ENCODE measurements around the gene FALEC.
"Not testable (repeated sequence)": the region's sequence is repeated elsewhere in the genome, so short reads cannot be mapped to it uniquely, and the experiment has no call there.

Gene FALEC

DNA sequence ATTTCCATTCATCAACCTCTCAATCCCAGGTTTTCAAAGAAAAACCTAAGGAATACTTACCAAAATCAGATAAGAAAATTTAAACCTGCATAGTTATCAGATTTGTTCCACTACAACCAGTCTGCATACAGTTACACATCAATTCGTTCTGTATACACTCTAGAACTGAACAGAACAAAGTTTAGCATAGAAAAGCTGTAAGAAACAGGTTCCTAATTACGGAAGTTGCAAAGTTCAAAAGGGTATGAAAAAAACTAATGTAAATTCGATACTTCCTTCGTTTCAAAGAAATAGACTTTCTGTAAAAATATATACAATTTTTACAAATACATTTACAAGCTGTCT, 60.8 kb downstream of the FALEC start:
- no peak for DNase-seq

DNA sequence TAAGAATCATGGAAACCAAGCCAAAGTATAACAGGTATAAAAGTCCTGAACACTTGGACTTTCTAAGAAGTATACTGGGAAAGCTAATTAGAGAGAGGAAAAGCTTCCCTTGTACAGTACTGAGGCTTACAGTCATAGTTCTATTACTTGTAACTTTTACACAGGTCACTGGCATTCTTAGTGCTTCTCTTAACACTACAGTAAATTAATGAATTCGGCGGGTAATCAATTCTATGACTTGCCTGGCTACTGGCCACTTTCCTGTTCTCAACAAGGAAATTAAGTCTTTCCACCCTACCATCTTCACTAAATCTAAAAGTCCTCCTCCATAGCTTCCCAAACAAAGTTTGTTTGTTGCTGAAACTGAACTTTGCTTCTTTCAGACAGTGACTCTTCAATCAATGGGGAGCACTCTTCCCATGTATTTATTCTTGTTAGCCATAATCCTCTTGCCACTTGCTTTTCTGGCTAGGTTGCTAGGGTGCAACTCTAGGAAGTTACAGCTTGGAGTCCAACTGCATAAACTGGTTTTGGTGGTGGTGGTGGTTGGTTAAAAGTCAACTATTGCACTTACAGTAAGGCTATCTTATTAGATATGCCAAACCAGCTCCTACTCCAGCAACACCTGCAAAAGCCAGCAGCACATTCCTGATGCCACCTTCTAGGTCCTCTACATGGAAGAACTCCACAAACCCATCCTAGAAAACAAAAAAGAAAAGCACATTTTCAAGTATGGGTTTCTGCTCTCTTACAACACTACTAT, 61.4 kb downstream of the FALEC start:
- no peak for DNase-seq

DNA sequence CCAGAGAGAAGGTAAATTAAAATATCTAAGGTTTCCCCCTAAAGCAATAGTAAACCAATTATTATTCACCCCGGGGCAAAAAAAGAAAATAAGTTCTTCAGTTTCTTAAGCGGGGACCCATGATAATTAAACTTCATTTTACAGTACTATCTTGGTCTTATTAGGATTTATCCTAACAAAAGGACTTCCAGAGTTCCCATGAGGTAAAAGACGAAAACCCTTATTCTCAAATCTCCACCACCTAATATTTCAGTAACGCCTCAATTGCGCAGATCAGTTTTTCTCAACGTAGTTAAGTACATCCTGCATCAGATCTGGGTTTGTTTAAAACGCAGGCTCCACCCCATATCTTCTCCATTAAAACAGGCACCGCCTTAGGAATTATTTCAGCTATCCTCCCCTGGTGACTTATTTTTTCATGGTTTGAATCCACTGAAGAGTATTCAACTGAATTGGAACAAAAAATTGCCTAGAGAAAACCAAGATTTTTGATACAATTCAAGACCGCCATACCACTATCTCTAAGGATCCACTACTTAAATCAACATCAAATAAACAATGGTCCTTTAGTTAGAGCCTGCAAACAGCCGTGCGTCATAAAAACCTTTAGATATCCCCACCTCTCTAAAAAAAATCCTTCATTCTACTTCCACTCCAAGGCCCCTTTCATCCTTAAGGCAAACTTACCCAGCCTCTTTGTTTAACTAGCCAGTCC, 62.2 kb downstream of the FALEC start:
- no peak for DNase-seq

DNA sequence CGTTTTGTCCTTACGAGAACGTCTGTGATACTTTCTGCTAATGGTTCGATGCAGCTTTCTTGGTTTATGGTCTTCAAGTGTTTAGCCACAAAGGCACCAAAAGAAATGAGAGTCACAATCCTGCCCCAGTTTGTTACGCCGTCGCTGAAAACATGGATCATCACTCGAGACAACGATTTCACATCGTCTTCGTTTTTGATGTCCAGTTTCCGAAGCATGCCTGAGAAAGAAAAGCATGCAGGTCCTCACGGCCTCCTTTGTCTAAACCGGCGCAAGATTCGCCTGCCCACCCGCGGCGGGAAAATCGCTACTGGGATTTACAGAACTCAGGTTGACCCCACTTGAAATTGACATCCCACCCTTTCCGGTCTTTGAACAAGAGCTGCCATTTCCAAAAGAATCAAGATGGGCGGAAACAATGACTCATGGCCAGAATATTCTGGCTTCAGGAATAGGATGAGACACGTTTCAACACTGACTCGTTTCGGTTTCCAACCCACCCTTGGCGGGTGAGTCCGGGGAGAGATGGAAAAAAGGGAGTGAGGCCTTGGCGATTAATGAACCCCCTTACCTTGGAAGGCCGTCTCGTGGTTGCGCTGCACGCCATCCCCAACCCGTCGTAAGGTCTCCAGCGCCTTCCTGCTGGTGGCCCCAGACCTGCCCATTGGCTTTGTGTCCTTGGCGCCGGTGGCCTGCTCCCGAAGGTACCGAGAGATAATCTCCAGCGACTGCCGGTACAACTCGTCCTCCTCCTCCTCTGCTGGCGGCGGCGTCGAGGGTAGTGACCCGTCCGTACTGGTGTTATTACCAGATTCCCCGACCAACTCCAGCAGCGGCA, 62.9 kb downstream of the FALEC start:
- DNase-seq, result no peak

DNA sequence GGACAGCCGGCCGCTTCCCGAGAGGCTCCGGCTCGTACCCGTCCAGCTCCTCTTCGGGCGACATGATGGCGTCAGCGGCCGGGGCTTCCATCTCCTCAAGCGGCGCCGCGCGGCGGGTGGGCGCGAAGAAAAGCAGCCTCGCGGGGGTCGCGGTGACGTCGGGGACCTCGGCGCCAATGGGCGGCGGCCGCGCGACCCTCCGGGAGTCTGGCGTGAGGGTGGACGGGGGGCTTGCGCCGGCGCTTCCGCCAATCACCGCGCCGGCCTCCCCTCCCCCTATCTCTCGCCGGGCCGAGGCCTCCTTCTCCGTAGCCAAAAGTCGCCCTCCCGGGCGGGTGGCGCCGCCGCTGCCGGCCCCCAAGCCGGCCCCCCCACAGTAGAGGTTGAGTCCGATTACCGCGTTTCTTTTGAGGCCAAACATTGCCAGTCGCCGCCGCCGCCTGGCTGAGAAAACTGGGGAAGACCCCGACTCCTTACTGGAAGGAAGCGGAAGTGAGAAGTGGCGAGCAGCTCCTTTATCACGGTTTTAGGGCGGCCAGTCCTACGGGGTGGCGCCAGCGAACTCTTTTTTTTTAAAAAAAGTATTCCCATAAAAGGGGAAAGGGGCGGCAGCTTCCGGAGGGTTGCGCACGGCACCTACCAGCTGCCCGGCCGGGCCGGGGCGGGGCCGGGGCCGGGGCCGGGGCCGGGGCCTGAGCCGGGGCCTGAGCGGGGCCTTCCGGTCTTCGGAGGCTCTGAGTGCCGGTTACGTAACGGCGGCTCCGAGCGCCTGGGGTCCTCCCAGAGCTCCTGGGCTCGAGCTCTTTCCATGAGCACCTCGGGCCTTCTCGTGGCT, 63.8 kb downstream of the FALEC start, which contains the start of gene MCL1:
TSS of gene MCL1 (minus strand) at position 501 of the 835 bp plus-strand sequence. CDS start at position 421, 80 bp downstream.
- DNase-seq, result peak; percentile 57 to 90

DNA sequence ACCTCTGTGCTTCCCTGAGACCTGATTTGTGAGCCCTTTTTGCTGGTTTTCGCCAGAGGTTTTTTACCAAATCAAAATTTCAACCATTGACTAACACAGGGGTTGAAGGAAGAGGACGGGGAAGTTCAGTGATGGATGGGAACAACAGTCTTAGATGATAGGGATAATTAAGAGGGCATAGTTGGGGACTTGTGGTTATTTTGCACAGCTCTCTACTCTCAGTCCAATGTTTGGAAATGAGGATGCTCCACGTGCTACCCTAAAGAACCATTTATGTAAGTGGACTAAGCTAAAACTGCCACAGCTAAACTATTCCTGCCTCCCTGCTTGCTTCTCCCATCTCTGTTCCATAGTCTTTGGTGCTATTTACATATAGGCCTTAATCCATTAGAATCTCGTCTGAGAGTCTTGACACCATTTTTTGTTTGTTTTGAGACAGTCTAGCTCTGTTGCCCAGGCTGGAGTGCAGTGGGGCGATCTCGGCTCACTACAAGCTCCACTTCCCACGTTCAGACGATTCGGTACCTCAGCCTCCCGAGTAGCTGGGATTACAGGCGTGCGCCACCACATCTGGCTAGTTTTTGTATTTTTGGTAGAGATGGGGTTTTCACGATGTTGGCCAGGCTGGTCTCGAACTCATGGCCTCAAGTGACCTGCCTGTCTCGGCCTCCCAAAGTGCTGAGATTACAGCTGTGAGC, 64.5 kb downstream of the FALEC start:
- DNase-seq, result no peak

DNA sequence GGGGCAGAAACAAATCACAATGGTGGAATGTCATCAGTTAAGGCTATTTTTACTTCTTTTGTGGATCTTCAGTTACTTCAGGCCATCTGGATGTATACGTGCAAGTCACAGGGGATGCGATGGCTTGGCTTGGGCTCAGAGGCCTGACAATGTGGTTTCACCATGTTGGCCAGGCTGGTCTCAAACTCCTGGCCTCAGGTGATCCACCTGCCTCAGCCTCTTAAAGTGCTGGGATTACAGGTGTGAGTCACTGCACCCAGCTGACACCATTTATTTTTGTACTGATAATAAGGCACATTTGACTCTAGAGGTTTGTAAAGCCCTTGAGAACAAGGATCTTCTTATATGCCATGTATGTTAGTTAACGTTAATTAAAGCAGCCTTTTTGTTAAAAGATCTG, 65.4 kb downstream of the FALEC start:
- not testable (repeated sequence) for DNase-seq

DNA sequence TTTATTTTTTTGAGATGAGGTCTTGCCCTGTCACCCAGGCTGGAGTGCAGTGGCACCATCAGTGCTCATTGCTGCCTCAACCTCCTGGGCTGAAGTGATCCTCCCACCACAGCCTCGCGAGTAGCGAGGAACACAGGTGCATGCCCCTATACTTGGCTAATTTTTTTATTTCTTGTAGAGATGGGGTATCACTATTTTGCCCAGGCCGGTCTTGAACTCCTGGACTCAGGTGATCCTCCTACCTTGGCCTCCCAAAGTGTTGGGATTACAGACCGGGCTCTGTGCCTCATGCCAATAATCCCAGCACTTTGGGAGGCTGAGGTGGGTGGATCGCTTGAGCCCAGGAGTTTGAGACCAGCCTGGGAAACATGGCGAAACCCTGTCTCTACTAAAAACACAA, 65.9 kb downstream of the FALEC start:
- DNase-seq, result not testable (repeated sequence)

DNA sequence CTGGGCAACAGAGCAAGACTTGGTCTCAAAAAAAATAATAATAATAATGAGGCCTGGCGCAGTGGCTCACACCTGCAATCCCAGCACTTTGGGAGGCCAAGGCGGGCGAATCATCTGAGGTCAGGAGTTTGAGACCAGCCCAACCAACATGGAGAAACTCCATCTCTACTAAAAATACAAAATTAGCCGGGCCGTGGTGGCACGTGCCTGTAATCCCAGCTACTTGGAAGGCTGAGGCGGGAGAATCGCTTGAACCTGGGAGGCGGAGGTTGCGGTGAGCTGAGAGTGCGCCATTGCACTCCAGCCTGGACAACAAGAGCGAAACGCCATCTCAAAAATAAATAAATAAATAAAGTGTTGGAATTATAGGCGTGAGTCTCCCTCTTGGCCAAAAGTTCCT, 66.4 kb downstream of the FALEC start:
- DNase-seq, result not testable (repeated sequence)

DNA sequence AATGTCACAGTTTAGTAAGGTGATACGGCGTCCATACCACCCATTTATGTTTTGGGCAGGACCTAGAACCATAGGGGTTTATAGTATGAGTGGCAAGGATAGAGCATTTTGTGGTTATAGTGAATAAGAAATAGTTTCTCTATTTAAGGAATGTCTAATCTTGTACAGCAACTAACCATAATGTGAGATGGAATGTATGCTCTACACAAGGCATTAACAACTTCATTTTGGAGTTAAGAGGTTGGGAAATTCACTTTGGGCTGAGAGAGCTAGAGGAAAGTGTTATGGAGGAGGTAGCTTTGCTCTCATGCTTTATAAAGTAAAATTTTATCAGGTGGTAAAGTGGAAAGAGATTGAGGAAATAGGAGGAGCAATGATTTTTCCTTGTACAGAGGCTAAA, 66.8 kb downstream of the FALEC start:
- no peak for DNase-seq

Data from cerebellar nuclear complex (tissue), 1 donor.